ENCODE measurements around the gene IGSF9. TPM values are rescaled to one million over a fixed set of nuclear protein-coding genes. Genes with fewer than 3 reads are reported as not detected.

Gene IGSF9
- total RNA-seq, 1 donor from 2014 or later: 68.2 TPM

DNA sequence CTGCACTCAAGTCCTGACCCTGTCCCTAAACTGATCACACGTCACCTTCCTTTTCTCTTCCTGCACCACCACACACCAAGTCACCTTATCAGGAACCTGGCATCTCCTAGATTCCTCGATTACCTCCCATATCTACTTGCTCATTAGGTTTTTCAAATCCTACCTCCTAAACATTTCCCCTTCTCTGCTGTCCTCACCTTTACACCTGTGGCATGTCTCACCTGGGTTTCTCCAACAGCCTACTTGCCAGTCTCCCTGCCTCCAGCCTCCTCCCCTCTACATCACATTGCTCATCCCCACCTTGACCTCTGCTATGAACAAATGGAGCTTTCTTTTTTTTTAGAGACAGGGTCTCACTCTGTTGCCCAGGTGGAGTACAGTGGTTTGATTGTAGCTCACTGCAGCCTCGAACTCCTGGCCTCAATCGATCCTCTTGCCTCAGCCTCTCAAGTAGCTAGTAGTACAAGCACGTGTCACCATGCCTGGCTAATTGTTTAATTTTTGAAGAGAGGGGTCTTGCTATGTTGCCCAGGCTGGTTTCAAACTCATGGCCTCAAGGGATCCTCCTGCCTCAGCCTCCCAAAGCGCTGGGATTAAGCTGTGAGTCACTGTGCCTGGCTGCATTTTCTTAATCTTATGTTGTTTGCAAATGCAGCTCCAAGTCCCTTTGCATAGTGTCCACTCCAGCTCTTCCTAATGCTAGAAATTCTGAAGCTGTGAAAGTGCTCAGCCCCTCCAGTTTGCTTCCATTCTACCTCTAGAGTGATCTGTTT lies 6.3 kb downstream of the IGSF9 start:
- H3K27ac Mint-ChIP-seq: no peak overlapping the region
- peaks cover 27% of the 10 kb centered on the region for H3K36me3 Mint-ChIP-seq (ENCODE audit: insufficient read depth)
- no peaks in the 10 kb centered on the region for H3K27me3 Mint-ChIP-seq
- DNase-seq (ENCODE audit: low spot score, unreplicated experiment): no peak
- peak overlapping the region; percentile 41 for H3K4me3 Mint-ChIP-seq (ENCODE audit: low read depth)
- TF ChIP-seq CTCF (IDR thresholded peaks at IDR 0.05; ENCODE audit: unreplicated experiment): no peak
- no peaks in the 10 kb centered on the region for H3K9me3 Mint-ChIP-seq (ENCODE audit: low read depth)
- H3K4me1 Mint-ChIP-seq (ENCODE audit: low read depth): peaks cover 53% of the 10 kb centered on the region

GRCh38 chr1:159938211-159938852 lies 7.1 kb downstream of the IGSF9 start:
- Mint-ChIP-seq H3K36me3 (ENCODE audit: insufficient read depth) (peaks cover 34% of the 10 kb centered on the region), H3K9me3 (ENCODE audit: low read depth) (no peaks in the 10 kb centered on the region), H3K27me3 (no peaks in the 10 kb centered on the region), H3K27ac (peak overlapping the region; percentile 19), H3K4me3 (ENCODE audit: low read depth) (no peak overlapping the region), H3K4me1 (ENCODE audit: low read depth) (peaks cover 48% of the 10 kb centered on the region)
- no peak for TF ChIP-seq CTCF (IDR thresholded peaks at IDR 0.05; ENCODE audit: unreplicated experiment)
- DNase-seq (ENCODE audit: low spot score, unreplicated experiment): no peak

DNA sequence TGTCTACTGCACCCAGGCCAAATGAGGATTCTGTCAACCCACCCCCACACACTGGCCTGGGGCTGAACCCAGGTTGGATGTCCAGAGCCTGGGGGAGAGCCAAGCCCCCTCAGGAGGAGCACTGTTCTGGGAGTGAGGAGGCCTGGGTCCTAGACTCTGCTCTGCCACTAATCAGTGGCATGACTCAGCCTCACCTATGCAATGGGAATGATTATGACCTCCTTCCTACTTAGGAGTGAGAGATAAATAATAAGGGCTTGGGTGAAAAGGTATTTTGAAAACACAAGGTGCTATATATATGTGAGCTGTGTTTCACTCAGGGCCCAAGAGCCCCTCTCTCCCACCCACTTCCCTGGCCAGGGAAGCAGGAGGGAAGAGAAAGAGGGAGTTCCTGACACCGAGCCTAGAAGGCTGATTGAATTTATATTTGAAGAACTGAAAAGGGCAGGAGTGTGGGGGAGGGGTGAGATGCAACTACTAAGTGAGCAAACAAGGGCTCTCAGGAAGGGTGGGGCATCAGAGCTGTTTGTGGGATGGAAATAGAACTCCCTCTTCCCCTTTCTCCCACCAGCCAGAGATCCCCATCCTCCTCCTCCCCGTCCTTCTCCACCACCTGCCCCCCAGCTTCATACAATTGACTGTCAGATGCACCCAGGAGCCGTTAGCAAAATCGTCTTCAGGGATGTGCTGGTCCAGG lies 8.2 kb downstream of the IGSF9 start:
- Mint-ChIP-seq H3K4me3 (ENCODE audit: low read depth) (peak overlapping the region; percentile 6), H3K4me1 (ENCODE audit: low read depth) (peaks cover 41% of the 10 kb centered on the region), H3K9me3 (ENCODE audit: low read depth) (no peaks in the 10 kb centered on the region), H3K27me3 (no peaks in the 10 kb centered on the region), H3K36me3 (ENCODE audit: insufficient read depth) (peaks cover 37% of the 10 kb centered on the region), H3K27ac (no peak overlapping the region)
- no peak for TF ChIP-seq CTCF (IDR thresholded peaks at IDR 0.05; ENCODE audit: unreplicated experiment)
- DNase-seq (ENCODE audit: low spot score, unreplicated experiment): no peak

- H3K36me3 Mint-ChIP-seq (ENCODE audit: insufficient read depth): peaks cover 40% of the 10 kb centered on the region
- H3K27me3 Mint-ChIP-seq: no peaks in the 10 kb centered on the region
- H3K4me3 Mint-ChIP-seq (ENCODE audit: low read depth): no peak overlapping the region
- TF ChIP-seq CTCF (IDR thresholded peaks at IDR 0.05; ENCODE audit: unreplicated experiment): peak; percentile 96
- no peaks in the 10 kb centered on the region for H3K9me3 Mint-ChIP-seq (ENCODE audit: low read depth)
- DNase-seq (ENCODE audit: low spot score, unreplicated experiment): peak; percentile 86
- H3K4me1 Mint-ChIP-seq (ENCODE audit: low read depth): peaks cover 36% of the 10 kb centered on the region
- H3K27ac Mint-ChIP-seq: no peak overlapping the region
Measured at GRCh38 chr1:159936273-159936904, 9.0 kb downstream of the IGSF9 start.

DNA sequence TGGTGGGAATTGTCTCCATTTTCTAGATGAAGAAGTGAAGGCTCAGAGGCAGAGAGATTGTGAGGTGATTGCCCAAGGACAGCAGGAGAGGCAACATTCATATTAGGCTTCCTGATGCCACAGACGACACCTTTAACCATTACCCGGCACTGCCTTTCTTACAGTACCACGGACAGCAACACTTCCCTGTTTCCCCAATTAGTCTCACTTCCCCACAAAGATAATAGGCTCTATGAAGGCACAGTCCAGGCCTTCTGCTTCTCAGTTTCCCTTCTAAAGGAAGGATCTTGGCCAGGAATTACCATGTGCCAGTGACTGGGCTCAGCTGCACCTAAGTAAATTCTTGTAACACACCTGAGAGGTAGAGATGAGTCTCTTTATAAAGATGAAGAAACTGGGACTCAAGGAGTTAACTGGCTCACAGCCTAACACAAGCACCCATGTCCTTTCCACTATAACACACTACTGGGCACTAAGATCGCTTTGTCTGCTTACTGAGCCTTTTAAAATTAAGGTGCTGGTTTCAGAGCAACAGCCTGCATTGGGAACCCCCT lies 9.6 kb downstream of the IGSF9 start:
- H3K27ac Mint-ChIP-seq: no peak overlapping the region
- DNase-seq (ENCODE audit: low spot score, unreplicated experiment): no peak

More for the DNA sequence above, 9.6 kb downstream of the IGSF9 start:
- H3K9me3 Mint-ChIP-seq (ENCODE audit: low read depth): no peaks in the 10 kb centered on the region
- H3K27me3 Mint-ChIP-seq: no peaks in the 10 kb centered on the region
- peaks cover 41% of the 10 kb centered on the region for H3K36me3 Mint-ChIP-seq (ENCODE audit: insufficient read depth)
- H3K4me3 Mint-ChIP-seq (ENCODE audit: low read depth): no peak overlapping the region
- no peak for TF ChIP-seq CTCF (IDR thresholded peaks at IDR 0.05; ENCODE audit: unreplicated experiment)
- peaks cover 31% of the 10 kb centered on the region for H3K4me1 Mint-ChIP-seq (ENCODE audit: low read depth)
